ENCODE results near the gene SH3BP5.

SH3BP5 gene

GRCh38 chr3:15327941-15328340, 4.4 kb downstream of the SH3BP5 start:
- in situ Hi-C loops (cut with MboI; ENCODE audit: low sequenced_read_pairs): no loop called here

GRCh38 chr3:15326673-15327072, 5.7 kb downstream of the SH3BP5 start:
- in situ Hi-C loops (cut with MboI; ENCODE audit: low sequenced_read_pairs): no loop called here

- in situ Hi-C loops (cut with MboI; ENCODE audit: low sequenced_read_pairs): no loop called here
Measured at GRCh38 chr3:15326037-15326436, 6.3 kb downstream of the SH3BP5 start.

- in situ Hi-C loops (cut with MboI; ENCODE audit: low sequenced_read_pairs): no loop called here
Measured at GRCh38 chr3:15325228-15325627, 7.2 kb downstream of the SH3BP5 start.

GRCh38 chr3:15324379-15324808, 8.0 kb downstream of the SH3BP5 start:
- in situ Hi-C loops (cut with MboI; ENCODE audit: low sequenced_read_pairs): no loop called here

- in situ Hi-C loops (cut with MboI; ENCODE audit: low sequenced_read_pairs): no loop called here
Measured at GRCh38 chr3:15323063-15323462, 9.3 kb downstream of the SH3BP5 start.

- in situ Hi-C loops (cut with MboI; ENCODE audit: low sequenced_read_pairs): no loop called here
Measured at GRCh38 chr3:15321349-15321748, 11.0 kb downstream of the SH3BP5 start.

- in situ Hi-C loops (cut with MboI; ENCODE audit: low sequenced_read_pairs): no loop called here
Measured at GRCh38 chr3:15319575-15319974, 12.8 kb downstream of the SH3BP5 start.

GRCh38 chr3:15319136-15319535, 13.2 kb downstream of the SH3BP5 start:
- in situ Hi-C loops (cut with MboI; ENCODE audit: low sequenced_read_pairs): no loop called here

GRCh38 chr3:15318661-15319060, 13.7 kb downstream of the SH3BP5 start:
- in situ Hi-C loops (cut with MboI; ENCODE audit: low sequenced_read_pairs): no loop called here

GRCh38 chr3:15316998-15317435, 15.4 kb downstream of the SH3BP5 start:
- in situ Hi-C loops (cut with MboI; ENCODE audit: low sequenced_read_pairs): no loop called here

- in situ Hi-C loops (cut with MboI; ENCODE audit: low sequenced_read_pairs): no loop called here
Measured at GRCh38 chr3:15315003-15315402, 17.4 kb downstream of the SH3BP5 start.

- in situ Hi-C loops (cut with MboI; ENCODE audit: low sequenced_read_pairs): no loop called here
Measured at GRCh38 chr3:15314276-15314675, 18.1 kb downstream of the SH3BP5 start.

- in situ Hi-C loops (cut with MboI; ENCODE audit: low sequenced_read_pairs): no loop called here
Measured at GRCh38 chr3:15313461-15313860, 18.9 kb downstream of the SH3BP5 start.

GRCh38 chr3:15312550-15312949, 19.8 kb downstream of the SH3BP5 start:
- in situ Hi-C loops (cut with MboI; ENCODE audit: low sequenced_read_pairs): no loop called here

- in situ Hi-C loops (cut with MboI; ENCODE audit: low sequenced_read_pairs): no loop called here
Measured at GRCh38 chr3:15310491-15311370, 21.7 kb downstream of the SH3BP5 start.

GRCh38 chr3:15309662-15310335, 22.6 kb downstream of the SH3BP5 start:
- in situ Hi-C loops (cut with MboI; ENCODE audit: low sequenced_read_pairs): no loop called here

- in situ Hi-C loops (cut with MboI; ENCODE audit: low sequenced_read_pairs): no loop called here
Measured at GRCh38 chr3:15307580-15307979, 24.8 kb downstream of the SH3BP5 start.

- in situ Hi-C loops (cut with MboI; ENCODE audit: low sequenced_read_pairs): no loop called here
Measured at GRCh38 chr3:15306979-15307359, 25.4 kb downstream of the SH3BP5 start.

GRCh38 chr3:15305359-15305844, 27.0 kb downstream of the SH3BP5 start:
- in situ Hi-C loops (cut with MboI; ENCODE audit: low sequenced_read_pairs): no loop called here

GRCh38 chr3:15303728-15304127, 28.7 kb downstream of the SH3BP5 start:
- in situ Hi-C loops (cut with MboI; ENCODE audit: low sequenced_read_pairs): no loop called here

- in situ Hi-C loops (cut with MboI; ENCODE audit: low sequenced_read_pairs): no loop called here
Measured at GRCh38 chr3:15303216-15303615, 29.2 kb downstream of the SH3BP5 start.
